Common myeloid progenitor, CD34-positive (primary cell): ENCODE data around the gene FUT7.

Experiments
- CTCF ChIA-PET: fragments of 350-600 bp; sonication (Branson Sonifier 250); formaldehyde crosslinking; loops from one replicate; lab custom pipeline; 2021; ENCODE audit warnings: antibody characterized with exemption; lab: Charles Lee
- POLR2A ChIA-PET: fragments of 350-600 bp; sonication (Branson Sonifier 250); formaldehyde crosslinking; loops from one replicate; lab custom pipeline; 2021; ENCODE audit warnings: antibody characterized with exemption; lab: Charles Lee
- DNase-seq, 3 donors: peaks; one replicate each; pipeline versions ENCODE4 v3.0.0 to v3.0.0-alpha.2; 2013
- H3K27ac ChIP-seq, 2 experiments: 1 replicate in 1 of 2; 2 replicates in 1 of 2; pipeline ENCODE4 v1.7.0; 2013; ENCODE audit warnings: inconsistent platforms in 2 of 2, low read length in 2 of 2, mild to moderate bottlenecking in 2 of 2, low read depth in 1 of 2, moderate library complexity in 1 of 2; ENCODE audit not compliant: severe bottlenecking in 2 of 2, insufficient read depth in 1 of 2, poor library complexity in 1 of 2
- H3K27me3 ChIP-seq, 5 experiments: replicated peaks in 2 of 5; 1 replicate in 3 of 5; 2 replicates in 2 of 5; pipeline versions ENCODE4 v1.6.1 to v1.7.0; 2013; ENCODE audit warnings: low read length in 4 of 5, mild to moderate bottlenecking in 2 of 5, moderate library complexity in 2 of 5, inconsistent platforms in 1 of 5; ENCODE audit not compliant: insufficient read depth in 5 of 5, control insufficient read depth in 4 of 5
- H3K36me3 ChIP-seq, 4 experiments: 1 replicate in 2 of 4; 2 replicates in 2 of 4; pipeline versions ENCODE4 v1.6.1 to v1.7.0; 2013; ENCODE audit warnings: low read length in 3 of 4, control low read depth in 1 of 4, mild to moderate bottlenecking in 1 of 4; ENCODE audit not compliant: control insufficient read depth in 4 of 4, insufficient read depth in 4 of 4
- H3K4me1 ChIP-seq, 4 experiments: 1 replicate in 3 of 4; 2 replicates in 1 of 4; pipeline versions ENCODE4 v1.6.1 to v1.7.1; 2013; ENCODE audit warnings: low read length in 3 of 4, mild to moderate bottlenecking in 3 of 4, control low read depth in 1 of 4, inconsistent platforms in 1 of 4, moderate library complexity in 1 of 4; ENCODE audit not compliant: control insufficient read depth in 4 of 4, insufficient read depth in 4 of 4; ENCODE audit errors: control extremely low read depth in 1 of 4
- H3K4me3 ChIP-seq, 7 experiments: 1 replicate in 4 of 7; 2 replicates in 3 of 7; pipeline versions ENCODE4 v1.5.1 to v1.7.0; 2013; ENCODE audit warnings: mild to moderate bottlenecking in 7 of 7, low read length in 6 of 7, moderate library complexity in 6 of 7, inconsistent platforms in 2 of 7, low read depth in 2 of 7, control low read depth in 1 of 7; ENCODE audit not compliant: insufficient read depth in 4 of 7, control insufficient read depth in 1 of 7; ENCODE audit errors: extremely low read depth in 1 of 7
- H3K9me3 ChIP-seq, 5 experiments: 1 replicate in 4 of 5; 2 replicates in 1 of 5; pipeline versions ENCODE4 v1.6.1 to v1.7.1; 2013; ENCODE audit warnings: low read length in 4 of 5, mild to moderate bottlenecking in 2 of 5, inconsistent platforms in 1 of 5, low read depth in 1 of 5, moderate library complexity in 1 of 5; ENCODE audit not compliant: control insufficient read depth in 4 of 5, insufficient read depth in 2 of 5; ENCODE audit errors: control extremely low read depth in 1 of 5
- WGBS: methylation state at CpG from one replicate; pipeline ENCODE4 v1.1.5; 2013; ENCODE audit not compliant: insufficient coverage; 5-methylcytosine and 5-hydroxymethylcytosine counted together

FUT7 gene

DNA sequence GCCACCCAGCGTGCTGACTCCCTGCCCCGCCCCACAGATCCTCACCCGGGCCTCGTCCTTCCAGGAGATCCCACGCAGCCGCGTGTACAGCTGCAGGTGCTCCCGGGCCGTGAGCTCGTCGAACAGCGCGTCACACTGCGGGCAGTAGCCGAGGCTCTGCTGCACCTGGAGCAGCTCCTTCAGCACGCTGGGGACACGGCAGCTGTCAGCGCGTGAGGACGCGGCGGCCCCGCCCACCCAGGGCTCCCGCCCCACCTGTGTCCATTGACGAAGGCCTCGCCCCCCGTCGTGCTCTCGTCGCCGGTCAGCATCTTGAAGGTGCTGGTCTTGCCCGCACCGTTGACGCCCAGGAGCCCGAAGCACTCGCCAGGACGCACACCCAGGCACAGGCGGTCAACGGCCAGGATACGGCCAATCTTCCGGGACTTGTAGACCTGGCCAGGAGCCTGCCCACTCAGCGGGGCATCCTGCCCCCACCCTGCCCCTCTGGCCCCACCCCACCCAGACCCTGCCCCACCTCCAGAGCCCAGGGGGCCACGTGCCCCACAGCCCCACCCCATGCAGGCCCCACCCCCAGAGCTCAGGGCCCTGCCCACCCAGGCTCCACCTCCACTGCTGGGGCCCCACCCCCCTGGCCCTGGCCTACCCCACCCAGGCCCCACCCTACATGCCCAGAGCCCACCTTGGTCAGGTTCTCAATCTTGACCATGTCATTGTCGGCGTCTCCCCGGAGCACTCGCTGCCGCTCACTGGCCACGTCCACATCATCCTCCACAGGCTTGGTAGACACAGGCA, 21.8 kb downstream of the FUT7 start:
- H3K4me3 ChIP-seq, result no peak overlapping the region
- ChIA-PET CTCF (no interaction called here), POLR2A (no interaction called here)
- no peak overlapping the region for H3K27ac ChIP-seq
- peaks cover 0 to 64% (median 30%) of the 10 kb centered on the region in 4 experiments for H3K36me3 ChIP-seq
- H3K4me1 ChIP-seq, result peaks cover 0 to 17% (median 15%) of the 10 kb centered on the region in 4 experiments
- no peaks in the 10 kb centered on the region for H3K9me3 ChIP-seq
- WGBS, result 98% methylated on average over 45 of the region's 49 CpGs
- DNase-seq, result no peak
- no peaks in the 10 kb centered on the region for H3K27me3 ChIP-seq

DNA sequence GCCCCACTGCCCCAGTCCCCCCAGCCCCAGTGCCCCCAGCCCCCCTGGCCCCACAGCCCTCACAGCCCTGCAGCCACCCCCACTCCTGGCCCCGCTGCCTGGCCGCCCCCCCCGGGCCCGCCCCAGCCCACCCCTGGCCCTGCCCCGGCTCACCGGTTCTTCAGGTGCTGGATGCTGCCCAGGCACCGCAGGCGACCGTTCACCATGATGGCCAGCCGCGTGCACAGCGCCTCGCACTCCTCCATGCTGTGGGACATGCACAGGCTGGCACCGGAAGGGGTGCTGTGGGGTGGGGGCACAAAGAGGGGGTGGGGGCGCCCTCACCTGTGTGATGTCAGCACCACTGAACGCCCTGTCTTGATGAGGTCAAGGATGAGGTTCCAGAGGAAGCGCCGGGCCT, 22.7 kb downstream of the FUT7 start:
- H3K9me3 ChIP-seq, result no peaks in the 10 kb centered on the region
- peaks cover 0 to 17% (median 15%) of the 10 kb centered on the region in 4 experiments for H3K4me1 ChIP-seq
- no peak overlapping the region for H3K27ac ChIP-seq
- DNase-seq, result no peak
- no peaks in the 10 kb centered on the region for H3K27me3 ChIP-seq
- peaks cover 0 to 54% (median 26%) of the 10 kb centered on the region in 4 experiments for H3K36me3 ChIP-seq
- WGBS, result 98% methylated on average over 8 of the region's 18 CpGs
- no peak overlapping the region for H3K4me3 ChIP-seq
- POLR2A ChIA-PET, result interaction anchor here (1.5 kb wide), 1 partner anchor 10 kb away, joined by 3 read pairs; no protein-coding TSS in a partner anchor
- CTCF ChIA-PET, result no interaction called here

DNA sequence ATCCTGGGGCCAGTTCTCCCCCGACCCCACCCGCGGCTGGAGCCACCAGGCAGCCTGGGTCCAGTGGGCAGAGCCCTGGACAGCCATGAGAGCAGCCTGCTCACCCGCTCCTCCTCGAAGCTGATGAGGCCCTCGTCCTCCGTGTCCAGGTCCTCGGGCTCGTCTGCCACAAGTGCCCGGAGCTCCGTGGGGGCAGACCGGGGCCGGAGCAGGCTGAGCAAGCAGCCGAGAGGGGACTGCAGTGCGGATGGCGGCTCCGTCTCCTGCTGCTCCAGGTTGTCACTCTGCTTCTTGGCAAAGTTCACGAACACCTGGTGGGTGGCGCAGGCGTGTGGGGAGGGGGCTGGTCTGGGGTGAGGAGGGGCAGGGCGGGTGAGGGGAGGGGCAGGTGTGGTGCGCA, 23.6 kb downstream of the FUT7 start:
- Histone ChIP-seq H3K27ac (no peak overlapping the region), H3K9me3 (no peaks in the 10 kb centered on the region), H3K4me1 (peaks cover 0 to 17% (median 15%) of the 10 kb centered on the region in 4 experiments), H3K27me3 (no peaks in the 10 kb centered on the region), H3K4me3 (no peak overlapping the region), H3K36me3 (peaks cover 0 to 45% (median 20%) of the 10 kb centered on the region in 4 experiments)
- 90% methylated on average over 17 of the region's 22 CpGs for WGBS
- DNase-seq, result no peak
- ChIA-PET POLR2A (interaction anchor here (1.5 kb wide), 1 partner anchor 11 kb away, joined by 3 read pairs; no protein-coding TSS in a partner anchor), CTCF (no interaction called here)

DNA sequence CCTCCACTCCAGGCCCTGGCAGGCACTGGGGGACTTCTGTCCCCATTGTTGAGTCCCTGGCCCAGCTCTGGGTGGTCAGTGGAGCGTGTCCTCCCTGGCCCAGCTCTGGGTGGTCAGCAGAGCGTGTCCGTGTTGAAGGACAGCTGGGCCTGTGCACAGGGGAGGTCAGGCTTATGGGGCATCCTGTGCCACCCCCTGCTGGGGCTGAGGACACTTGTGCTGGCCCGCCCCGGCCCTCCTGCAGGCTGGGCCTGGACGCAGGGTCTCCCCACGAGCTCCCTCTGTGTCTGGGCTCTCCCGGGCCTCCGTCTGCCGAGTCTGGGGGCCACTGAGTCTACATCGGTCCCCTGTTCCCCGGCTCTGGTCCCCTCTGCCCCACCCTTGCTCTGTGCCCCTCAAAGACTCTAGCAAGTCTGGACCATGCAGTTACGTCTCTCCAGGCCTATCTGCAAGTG, 24.0 kb downstream of the FUT7 start:
- peaks cover 0 to 42% (median 17%) of the 10 kb centered on the region in 4 experiments for H3K36me3 ChIP-seq
- DNase-seq, result no peak
- peaks cover 0 to 17% (median 15%) of the 10 kb centered on the region in 4 experiments for H3K4me1 ChIP-seq
- WGBS, result 96% methylated on average over 13 of the region's 13 CpGs
- POLR2A ChIA-PET, result interaction anchor here (1.5 kb wide), 1 partner anchor 11 kb away, joined by 3 read pairs; no protein-coding TSS in a partner anchor
- H3K4me3 ChIP-seq, result no peak overlapping the region
- no peak overlapping the region for H3K27ac ChIP-seq
- no peaks in the 10 kb centered on the region for H3K9me3 ChIP-seq
- CTCF ChIA-PET, result interaction anchor here (1.3 kb wide), 1 partner anchor 22 kb away, joined by 4 read pairs; no protein-coding TSS in a partner anchor
- no peaks in the 10 kb centered on the region for H3K27me3 ChIP-seq

DNA sequence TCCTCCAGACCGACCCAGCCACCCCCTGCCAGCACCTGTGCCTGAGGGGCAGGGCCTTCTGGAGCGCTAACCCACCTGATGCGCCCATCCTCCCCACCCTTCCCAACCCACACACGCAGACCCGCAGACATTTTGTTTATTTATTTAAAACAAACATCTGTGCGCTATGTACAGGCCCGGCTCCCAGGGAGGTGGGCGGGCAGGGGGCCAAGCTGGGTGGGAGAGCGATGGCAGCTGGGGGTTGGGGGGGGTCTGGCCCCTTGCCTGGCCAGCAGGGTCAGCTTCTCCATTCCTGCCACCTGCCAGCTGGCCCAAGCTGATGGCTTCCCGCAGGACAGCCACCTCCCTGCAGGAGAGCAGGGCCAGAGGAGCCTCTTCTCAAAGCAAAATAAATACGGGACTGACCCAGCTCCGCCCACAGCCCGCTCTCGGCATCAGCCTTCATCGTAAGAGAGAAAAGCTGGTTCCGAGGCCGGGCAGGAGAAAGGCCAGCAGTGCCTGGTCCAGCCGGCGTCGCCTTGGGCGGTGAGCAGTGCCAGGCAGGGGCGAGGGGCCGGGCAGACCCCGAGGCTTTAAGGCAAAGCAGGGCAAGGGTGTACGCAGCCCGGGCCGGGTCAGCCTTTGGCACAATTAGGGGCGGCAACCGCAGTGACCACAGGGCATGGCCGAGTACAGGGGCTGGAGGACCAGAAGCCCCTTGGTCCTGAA, 24.6 kb downstream of the FUT7 start:
- peaks cover 0 to 37% (median 14%) of the 10 kb centered on the region in 4 experiments for H3K36me3 ChIP-seq
- DNase-seq, result no peak
- 96% methylated on average over 24 of the region's 30 CpGs for WGBS
- no peak overlapping the region for H3K27ac ChIP-seq
- CTCF ChIA-PET, result interaction anchor here (1.3 to 1.7 kb wide), 2 partner anchors 23 to 28 kb away, joined by 4 to 7 read pairs; no protein-coding TSS in a partner anchor
- H3K9me3 ChIP-seq, result no peaks in the 10 kb centered on the region
- no peaks in the 10 kb centered on the region for H3K27me3 ChIP-seq
- peak overlapping the region in 1 of 7 experiments; percentile 11 for H3K4me3 ChIP-seq
- POLR2A ChIA-PET, result interaction anchor here (0.7 to 1.3 kb wide), 2 partner anchors 11 to 14 kb away, joined by 3 read pairs; partner anchors contain the start of gene CLIC3
- peaks cover 0 to 17% (median 15%) of the 10 kb centered on the region in 4 experiments for H3K4me1 ChIP-seq

DNA sequence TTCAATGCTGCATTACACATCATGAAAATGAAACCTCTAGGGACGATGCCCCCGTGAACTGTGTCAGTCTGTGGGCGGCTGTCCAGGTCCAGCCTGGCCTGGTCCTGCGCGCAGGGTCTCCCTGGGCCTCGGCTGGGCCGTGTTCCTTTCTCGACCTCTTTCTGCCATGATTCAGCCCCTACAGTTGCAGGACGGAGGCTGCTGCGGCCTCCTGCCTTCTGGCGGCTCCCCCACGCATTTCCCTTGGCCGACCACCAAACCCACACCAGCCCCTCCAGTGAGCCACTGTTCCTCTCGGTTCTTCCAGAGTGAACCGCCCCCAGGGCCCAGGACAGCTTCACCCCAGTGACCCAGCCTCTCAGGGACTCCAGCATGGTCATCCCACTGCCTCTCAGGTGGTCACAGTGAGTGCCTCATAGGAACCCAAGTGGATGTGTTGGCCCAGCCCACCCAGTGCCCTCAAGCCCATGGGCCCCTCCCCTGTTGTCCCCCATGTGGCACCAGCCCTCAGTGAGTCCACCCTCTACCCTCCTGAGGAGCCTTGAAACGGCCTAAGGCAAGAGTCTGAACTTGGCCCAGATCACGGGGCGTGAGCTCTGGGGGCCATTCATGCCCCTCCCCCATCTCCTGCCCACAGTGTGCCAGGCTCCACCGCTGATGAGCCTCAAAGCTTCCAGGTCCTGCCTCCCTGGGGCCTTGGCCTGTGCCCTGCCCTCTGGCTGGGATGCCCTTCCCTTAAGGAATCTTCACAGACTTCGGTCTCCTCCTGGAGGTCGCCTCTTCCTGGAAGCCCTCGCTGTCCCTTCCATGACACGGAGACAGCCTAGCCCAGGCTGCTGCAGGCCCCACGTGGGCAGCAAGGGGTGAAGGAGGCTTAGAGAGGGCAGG, 25.5 kb downstream of the FUT7 start:
- CTCF ChIA-PET, result interaction anchor here (1.0 to 1.7 kb wide), 3 partner anchors 8 to 29 kb away, joined by 3 to 7 read pairs (median 4); no protein-coding TSS in a partner anchor
- POLR2A ChIA-PET, result interaction anchor here (0.7 to 1.3 kb wide), 2 partner anchors 10 to 15 kb away, joined by 3 read pairs; partner anchors contain the start of gene CLIC3
- peaks cover 0 to 17% (median 15%) of the 10 kb centered on the region in 4 experiments for H3K4me1 ChIP-seq
- no peaks in the 10 kb centered on the region for H3K27me3 ChIP-seq
- peaks cover 0 to 29% (median 11%) of the 10 kb centered on the region in 4 experiments for H3K36me3 ChIP-seq
- DNase-seq, result peak; percentile 44 to 72 (median 72)
- peak overlapping the region in 2 of 7 experiments; percentile 14 to 34 for H3K4me3 ChIP-seq
- 57% methylated on average over 18 of the region's 24 CpGs for WGBS
- H3K27ac ChIP-seq, result no peak overlapping the region
- H3K9me3 ChIP-seq, result no peaks in the 10 kb centered on the region
